Measurements from ENCODE around the gene NRXN3. TPM values are rescaled to one million over a fixed set of nuclear protein-coding genes. Genes with fewer than 3 reads are reported as not detected.

The NRXN3 gene
- total RNA-seq, 4 donors from 2014 or later = 0.56 to 1.6 (median 1.1) TPM

DNA sequence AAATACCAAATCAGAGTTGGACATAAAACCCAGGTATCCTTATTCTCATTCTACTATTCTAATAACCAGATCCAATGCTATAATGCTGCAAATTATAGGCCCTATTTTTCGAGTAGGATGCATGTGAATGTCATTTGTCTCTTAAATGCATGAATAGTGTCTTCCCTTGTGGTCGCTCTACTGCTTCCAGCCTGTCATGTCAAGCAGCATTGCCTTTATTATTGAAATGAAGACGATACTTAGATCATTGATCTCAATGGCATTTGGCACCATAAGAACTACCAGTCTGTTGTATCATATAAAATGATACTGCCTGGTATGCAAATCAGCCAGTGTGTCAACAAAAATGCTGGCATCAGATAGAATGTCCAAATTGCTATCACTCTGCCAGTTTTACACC, 1392.0 kb downstream of the NRXN3 start:
- Histone ChIP-seq H3K27me3 (no peaks in the 10 kb centered on the region), H3K4me1 (no peaks in the 10 kb centered on the region), H3K9me3 (no peaks in the 10 kb centered on the region), H3K27ac (no peak overlapping the region), H3K4me3 (replicated peaks in 1 of 3) (no peak overlapping the region), H3K36me3 (no peaks in the 10 kb centered on the region)
- DNase-seq = no peak
- TF ChIP-seq, protein P1, sequence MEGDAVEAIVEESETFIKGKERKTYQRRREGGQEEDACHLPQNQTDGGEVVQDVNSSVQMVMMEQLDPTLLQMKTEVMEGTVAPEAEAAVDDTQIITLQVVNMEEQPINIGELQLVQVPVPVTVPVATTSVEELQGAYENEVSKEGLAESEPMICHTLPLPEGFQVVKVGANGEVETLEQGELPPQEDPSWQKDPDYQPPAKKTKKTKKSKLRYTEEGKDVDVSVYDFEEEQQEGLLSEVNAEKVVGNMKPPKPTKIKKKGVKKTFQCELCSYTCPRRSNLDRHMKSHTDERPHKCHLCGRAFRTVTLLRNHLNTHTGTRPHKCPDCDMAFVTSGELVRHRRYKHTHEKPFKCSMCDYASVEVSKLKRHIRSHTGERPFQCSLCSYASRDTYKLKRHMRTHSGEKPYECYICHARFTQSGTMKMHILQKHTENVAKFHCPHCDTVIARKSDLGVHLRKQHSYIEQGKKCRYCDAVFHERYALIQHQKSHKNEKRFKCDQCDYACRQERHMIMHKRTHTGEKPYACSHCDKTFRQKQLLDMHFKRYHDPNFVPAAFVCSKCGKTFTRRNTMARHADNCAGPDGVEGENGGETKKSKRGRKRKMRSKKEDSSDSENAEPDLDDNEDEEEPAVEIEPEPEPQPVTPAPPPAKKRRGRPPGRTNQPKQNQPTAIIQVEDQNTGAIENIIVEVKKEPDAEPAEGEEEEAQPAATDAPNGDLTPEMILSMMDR (IDR thresholded peaks at IDR 0.05) = no peak
- TF ChIP-seq POLR2A (IDR thresholded peaks at IDR 0.05) = no peak
- intact Hi-C loops (cut with DNase I) = no loop called here
- WGBS, 2 donors = 93 to 100% methylated on average over 3 of the region's 3 CpGs

DNA sequence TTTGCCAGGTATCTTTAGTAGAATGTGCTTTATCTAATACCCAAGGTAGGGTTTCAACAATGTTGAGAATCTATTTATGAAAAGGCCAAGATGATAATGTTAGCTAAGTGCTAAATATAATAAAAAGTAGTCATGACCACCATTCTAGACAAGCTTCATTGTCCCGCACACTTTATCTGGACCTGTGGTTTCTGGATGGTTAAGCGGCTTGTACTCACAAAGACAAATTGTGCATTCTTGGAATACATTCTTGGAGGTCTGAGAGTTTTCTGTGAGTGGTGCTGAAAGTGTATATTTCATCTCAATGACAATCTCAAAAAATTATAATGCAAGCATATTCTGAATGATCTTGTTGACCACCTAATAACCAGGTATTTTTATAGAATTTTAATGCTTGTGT, 1394.2 kb downstream of the NRXN3 start:
- WGBS, 2 donors = 21 to 50% methylated on average over 2 of the region's 2 CpGs
- no peak for TF ChIP-seq POLR2A (IDR thresholded peaks at IDR 0.05)
- TF ChIP-seq, protein P1 (IDR thresholded peaks at IDR 0.05) = no peak
- Histone ChIP-seq H3K4me1 (no peaks in the 10 kb centered on the region), H3K4me3 (replicated peaks in 1 of 3) (no peak overlapping the region), H3K9me3 (no peaks in the 10 kb centered on the region), H3K27me3 (no peaks in the 10 kb centered on the region), H3K27ac (no peak overlapping the region), H3K36me3 (no peaks in the 10 kb centered on the region)
- DNase-seq = no peak
- intact Hi-C loops (cut with DNase I) = no loop called here

DNA sequence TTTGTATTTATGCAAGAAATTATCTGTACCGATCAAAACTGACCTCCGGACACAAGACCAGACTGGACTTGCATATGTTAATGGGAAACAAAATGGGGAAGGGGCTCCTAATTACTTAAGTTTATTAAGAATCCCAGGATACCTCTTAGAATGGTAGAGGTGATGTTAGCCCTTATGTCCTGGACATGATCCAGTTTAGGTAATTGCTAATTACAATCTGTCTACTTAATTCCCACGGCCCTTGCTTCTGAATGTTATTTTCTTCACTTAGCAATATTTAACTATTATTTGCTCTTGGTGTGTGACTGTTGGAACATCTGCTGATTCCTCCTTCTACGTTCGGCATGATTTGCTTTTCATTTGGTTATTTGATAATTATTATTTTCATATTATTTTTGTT, 1397.1 kb downstream of the NRXN3 start:
- no peak for DNase-seq
- H3K9me3 ChIP-seq = no peaks in the 10 kb centered on the region
- no peak for TF ChIP-seq POLR2A (IDR thresholded peaks at IDR 0.05)
- TF ChIP-seq, protein P1 (IDR thresholded peaks at IDR 0.05) = no peak
- H3K36me3 ChIP-seq = no peaks in the 10 kb centered on the region
- H3K4me3 ChIP-seq (replicated peaks in 1 of 3) = no peak overlapping the region
- H3K27me3 ChIP-seq = no peaks in the 10 kb centered on the region
- intact Hi-C loops (cut with DNase I) = no loop called here
- H3K4me1 ChIP-seq = no peaks in the 10 kb centered on the region
- H3K27ac ChIP-seq = no peak overlapping the region
- WGBS, 2 donors = 96 to 98% methylated on average over 5 of the region's 5 CpGs

DNA sequence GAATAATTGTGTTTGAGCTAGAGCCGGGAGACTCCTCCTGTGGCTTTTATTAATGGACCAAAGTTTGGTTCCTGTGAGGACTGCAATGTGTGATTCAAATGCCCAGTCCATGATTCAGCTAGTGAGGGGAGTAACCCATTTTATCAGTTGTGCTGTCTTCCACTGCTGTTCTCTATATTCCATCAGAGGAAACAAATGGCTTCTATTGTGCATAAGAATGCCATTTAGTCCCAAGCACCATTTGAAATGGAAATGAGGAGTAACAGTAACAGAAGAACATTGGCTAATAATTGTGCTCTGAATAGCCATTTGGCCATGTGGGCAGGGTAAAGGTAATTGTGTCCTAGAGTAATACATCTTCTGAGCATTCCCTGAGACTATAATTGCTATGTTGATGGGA, 1398.4 kb downstream of the NRXN3 start:
- 92 to 95% methylated on average over 1 of the region's 1 CpG for WGBS, 2 donors
- H3K4me1 ChIP-seq = no peaks in the 10 kb centered on the region
- DNase-seq = no peak
- no peaks in the 10 kb centered on the region for H3K9me3 ChIP-seq
- H3K27ac ChIP-seq = no peak overlapping the region
- no peak overlapping the region for H3K4me3 ChIP-seq (replicated peaks in 1 of 3)
- no peaks in the 10 kb centered on the region for H3K27me3 ChIP-seq
- H3K36me3 ChIP-seq = no peaks in the 10 kb centered on the region
- TF ChIP-seq, protein P1 (IDR thresholded peaks at IDR 0.05) = no peak
- TF ChIP-seq POLR2A (IDR thresholded peaks at IDR 0.05) = no peak
- intact Hi-C loops (cut with DNase I) = no loop called here

DNA sequence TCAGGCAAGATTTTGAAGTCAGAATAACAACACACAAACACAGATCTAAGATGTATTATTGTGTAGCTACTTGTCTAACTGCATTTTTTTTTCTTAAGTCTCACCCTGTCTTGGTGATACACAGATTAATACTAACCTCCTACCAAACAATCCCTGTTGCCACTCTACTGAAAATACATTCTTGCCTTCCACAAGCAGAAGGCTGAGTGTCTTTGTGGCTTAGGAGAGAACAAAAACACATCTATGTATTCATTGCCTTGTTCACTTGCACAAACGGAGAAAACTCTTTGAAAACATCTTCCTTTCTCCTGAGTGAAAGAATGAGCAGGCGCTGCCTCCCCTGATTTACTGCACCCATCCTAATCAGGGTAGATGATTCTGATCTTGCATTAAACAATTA, 1398.9 kb downstream of the NRXN3 start:
- WGBS, 2 donors = 87 to 90% methylated on average over 2 of the region's 2 CpGs
- no peak for DNase-seq
- no peaks in the 10 kb centered on the region for H3K4me1 ChIP-seq
- intact Hi-C loops (cut with DNase I) = no loop called here
- H3K9me3 ChIP-seq = no peaks in the 10 kb centered on the region
- H3K4me3 ChIP-seq (replicated peaks in 1 of 3) = no peak overlapping the region
- TF ChIP-seq, protein P1 (IDR thresholded peaks at IDR 0.05) = no peak
- no peak for TF ChIP-seq POLR2A (IDR thresholded peaks at IDR 0.05)
- no peaks in the 10 kb centered on the region for H3K36me3 ChIP-seq
- no peaks in the 10 kb centered on the region for H3K27me3 ChIP-seq
- H3K27ac ChIP-seq = no peak overlapping the region
